ENCODE results near the gene TMCC3.
"Not testable (repeated sequence)": the region's sequence is repeated elsewhere in the genome, so short reads cannot be mapped to it uniquely, and the experiment has no call there.

Gene TMCC3, protein sequence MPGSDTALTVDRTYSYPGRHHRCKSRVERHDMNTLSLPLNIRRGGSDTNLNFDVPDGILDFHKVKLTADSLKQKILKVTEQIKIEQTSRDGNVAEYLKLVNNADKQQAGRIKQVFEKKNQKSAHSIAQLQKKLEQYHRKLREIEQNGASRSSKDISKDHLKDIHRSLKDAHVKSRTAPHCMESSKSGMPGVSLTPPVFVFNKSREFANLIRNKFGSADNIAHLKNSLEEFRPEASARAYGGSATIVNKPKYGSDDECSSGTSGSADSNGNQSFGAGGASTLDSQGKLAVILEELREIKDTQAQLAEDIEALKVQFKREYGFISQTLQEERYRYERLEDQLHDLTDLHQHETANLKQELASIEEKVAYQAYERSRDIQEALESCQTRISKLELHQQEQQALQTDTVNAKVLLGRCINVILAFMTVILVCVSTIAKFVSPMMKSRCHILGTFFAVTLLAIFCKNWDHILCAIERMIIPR

GRCh38 chr12:94650143-94651056 is at the start of gene TMCC3:
TSS of gene TMCC3 (minus strand) at chr12:94650557. CDS start at chr12:94650430, 127 bp downstream.
- no peak for DNase-seq (ENCODE audit: low read depth)

GRCh38 chr12:94699801-94700200 is 49.4 kb upstream of the TMCC3 start:
- DNase-seq (ENCODE audit: low read depth), result no peak

DNA sequence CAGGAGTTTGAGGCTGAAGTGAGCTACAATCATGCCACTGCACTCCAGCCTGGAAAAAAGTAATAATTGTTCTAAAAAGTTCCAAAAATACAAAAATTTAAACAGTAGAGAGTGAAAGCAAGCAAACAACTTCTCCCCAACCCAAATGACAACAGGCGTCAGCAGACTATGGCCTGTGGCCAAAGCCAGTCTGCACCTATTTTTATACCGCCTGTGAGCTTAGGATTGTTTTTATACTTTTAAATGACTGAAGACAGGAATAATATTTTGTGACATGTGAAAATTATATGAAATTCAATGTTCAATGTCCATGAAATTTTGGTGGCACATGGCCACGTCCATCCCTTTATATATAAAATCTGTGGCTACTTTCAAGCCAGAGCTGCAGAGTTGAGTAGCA is 48.2 kb upstream of the TMCC3 start:
- no peak for DNase-seq (ENCODE audit: low read depth)

DNA sequence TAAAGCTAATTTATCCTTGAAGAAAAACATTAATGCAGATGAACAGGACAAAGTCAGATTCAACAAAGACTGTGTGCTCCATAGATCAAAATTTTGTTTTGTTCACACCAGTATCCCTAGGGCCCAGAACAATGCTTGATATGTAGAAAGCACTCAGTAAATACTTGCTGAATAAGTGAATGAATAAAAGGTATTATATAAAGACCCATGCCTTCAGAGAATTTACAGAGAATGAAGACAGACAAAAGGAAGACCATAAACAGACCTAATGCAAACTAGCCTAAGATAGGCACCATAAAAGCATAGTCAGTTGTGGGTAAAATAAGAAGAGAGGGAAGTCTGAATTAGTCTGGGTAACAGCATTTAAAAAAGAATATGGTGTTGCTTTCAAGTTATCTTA is 47.3 kb upstream of the TMCC3 start:
- DNase-seq (ENCODE audit: low read depth), result no peak

DNA sequence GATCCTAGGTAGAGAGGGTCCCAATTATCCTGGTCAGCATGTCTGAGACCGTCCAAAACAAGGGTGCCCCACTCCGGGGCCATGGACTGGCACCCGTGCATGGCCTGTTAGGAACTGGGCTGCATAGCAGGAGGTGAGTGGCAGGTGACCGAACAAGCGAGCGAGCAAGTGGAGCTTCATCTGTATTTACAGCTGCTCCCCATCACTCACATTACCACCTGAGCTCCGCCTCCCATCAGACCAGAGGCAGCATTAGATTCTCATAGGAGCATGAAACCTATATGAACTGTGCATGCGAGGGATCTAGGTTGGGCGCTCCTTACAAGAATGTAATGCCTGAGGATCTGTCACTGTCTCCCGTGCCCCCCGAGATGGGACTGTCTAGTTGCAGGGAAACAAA is 44.4 kb upstream of the TMCC3 start:
- DNase-seq (ENCODE audit: low read depth), result no peak

GRCh38 chr12:94692826-94693225 is 42.5 kb upstream of the TMCC3 start:
- not testable (repeated sequence) for DNase-seq (ENCODE audit: low read depth)

GRCh38 chr12:94690198-94690771 is 39.9 kb upstream of the TMCC3 start:
- DNase-seq (ENCODE audit: low read depth), result peak; percentile 45

- DNase-seq (ENCODE audit: low read depth), result no peak
Observed at GRCh38 chr12:94689646-94690036, 39.3 kb upstream of the TMCC3 start.

DNA sequence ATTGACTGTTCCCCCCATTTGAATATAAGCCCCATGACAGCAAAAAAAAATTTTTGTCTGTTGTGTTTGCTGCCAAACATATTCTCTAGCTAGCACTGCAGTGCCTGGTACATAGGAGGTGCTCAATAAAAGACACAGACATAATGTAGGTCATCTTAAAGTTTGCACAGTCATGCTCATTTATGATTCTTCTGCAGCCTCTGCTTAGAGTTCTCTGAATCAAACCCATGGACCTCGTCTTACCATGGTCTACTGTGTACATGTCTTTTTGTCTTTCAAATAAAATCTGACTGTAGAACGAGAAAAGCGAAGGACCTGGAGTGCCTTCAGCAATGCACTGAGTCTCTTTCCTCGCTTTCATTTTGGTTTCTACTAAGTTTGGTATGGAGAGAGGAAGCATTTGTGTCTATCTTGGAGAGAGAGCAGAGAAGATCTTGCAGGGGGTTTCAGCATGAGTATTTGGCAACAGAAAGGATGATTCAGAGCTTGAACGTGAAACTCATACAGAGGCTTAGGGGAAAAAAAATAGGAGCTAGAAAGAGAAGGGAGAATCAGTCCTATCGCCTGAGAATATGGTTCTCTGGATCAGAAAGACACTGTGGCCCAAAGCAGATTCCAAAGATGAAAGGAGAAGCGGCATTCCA is 38.8 kb upstream of the TMCC3 start:
- peak; percentile 54 for DNase-seq (ENCODE audit: low read depth)

DNA sequence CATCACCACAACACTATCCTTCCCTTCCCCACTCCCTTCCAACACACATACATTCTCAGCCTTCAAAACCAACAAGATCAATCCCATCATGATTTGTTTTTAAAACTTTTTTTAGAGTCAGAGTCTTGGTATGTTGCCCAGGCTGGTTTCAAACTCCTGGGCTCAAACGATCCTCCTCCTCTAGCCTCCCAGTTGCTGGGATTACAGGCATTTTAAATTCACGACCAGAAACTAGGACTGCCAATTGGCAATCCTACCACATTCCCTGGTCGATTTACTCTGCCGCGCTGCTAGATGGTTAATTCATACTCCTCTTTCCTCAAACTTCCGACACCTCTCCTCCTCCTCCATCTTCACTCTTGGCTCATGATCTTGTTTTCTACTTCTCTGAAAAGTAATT is 37.5 kb upstream of the TMCC3 start:
- no peak for DNase-seq (ENCODE audit: low read depth)

- no peak for DNase-seq (ENCODE audit: low read depth)
Observed at GRCh38 chr12:94686834-94687628, 36.7 kb upstream of the TMCC3 start.

- no peak for DNase-seq (ENCODE audit: low read depth)
Observed at GRCh38 chr12:94684416-94685142, 34.2 kb upstream of the TMCC3 start.

GRCh38 chr12:94679554-94680195 is 29.3 kb upstream of the TMCC3 start:
- no peak for DNase-seq (ENCODE audit: low read depth)

DNA sequence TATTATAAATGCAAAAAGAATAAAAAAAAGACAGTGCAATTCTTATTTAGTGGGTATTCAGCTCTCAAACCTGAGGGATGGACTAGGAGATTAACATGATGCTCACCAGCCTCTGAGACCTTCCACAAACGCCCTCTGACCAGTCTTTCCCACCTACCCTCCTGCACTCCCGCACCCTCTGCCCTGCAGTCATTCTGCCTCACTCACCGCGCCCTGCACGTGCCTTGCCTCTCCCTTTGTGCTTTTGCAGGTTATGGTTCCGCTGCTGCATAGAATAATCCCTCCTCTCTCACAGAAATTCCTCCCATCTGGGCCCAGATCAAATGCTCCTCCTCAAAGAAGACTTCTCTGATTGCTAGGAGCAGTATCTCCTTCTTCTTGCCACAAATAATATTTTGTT is 28.5 kb upstream of the TMCC3 start:
- DNase-seq (ENCODE audit: low read depth), result no peak

DNA sequence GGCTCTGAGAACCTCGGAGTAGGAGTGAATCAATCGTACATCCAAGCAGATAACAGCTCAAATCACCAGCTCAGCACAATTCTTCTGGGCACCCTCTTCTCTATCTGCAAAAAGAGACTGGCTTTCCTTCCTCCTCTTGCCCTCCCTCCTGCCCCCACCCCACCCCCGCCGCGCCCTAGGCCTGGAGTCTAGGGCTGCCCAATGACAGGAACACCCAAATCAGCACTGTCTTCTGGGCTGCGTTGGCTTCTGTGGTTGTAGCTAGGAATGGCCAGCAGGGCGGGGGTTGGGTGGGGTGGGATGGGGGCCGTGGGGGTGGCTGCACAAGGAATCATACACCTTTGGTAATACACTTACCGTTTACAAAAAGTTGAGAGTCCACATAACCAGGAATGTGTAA is 28.0 kb upstream of the TMCC3 start:
- no peak for DNase-seq (ENCODE audit: low read depth)

DNA sequence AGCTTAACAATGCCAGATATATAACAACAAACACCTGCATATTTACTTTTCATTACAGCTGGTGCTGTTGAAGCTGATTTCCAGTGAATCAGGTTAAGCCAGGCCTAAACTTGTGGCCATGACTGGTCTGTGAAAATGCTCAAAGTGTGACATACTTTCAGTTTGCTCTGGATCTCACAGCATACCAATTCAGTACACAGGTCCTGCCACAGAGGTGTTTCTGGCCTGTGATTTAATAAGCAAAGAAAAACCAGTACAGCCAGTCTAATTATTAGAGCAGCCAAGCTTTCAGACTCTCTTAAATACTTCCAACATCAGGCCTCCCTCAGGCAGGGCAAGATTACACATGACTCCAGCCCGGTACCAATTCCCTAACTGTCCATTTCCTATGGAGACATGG is 27.4 kb upstream of the TMCC3 start:
- no peak for DNase-seq (ENCODE audit: low read depth)

DNA sequence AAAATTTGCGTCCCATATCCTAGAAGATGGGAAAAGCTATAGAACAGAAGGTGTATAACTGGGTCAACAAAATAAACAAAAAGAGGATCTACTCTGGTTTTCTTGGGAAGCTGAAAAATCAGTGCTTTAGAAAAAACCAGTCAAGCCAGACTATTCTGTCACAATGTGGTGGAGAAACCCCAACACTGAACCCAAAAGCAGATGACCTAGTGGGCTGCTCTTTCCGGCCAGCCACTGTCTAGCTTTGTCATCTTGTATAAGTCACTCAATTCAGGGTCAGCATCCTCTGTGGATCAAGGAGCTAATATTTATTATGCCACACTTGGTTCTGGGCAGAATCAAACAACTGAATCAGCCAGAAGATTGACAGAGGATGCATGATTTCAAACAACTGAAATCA is 26.6 kb upstream of the TMCC3 start:
- DNase-seq (ENCODE audit: low read depth), result no peak

- no peak for DNase-seq (ENCODE audit: low read depth)
Observed at GRCh38 chr12:94676031-94676641, 25.8 kb upstream of the TMCC3 start.

DNA sequence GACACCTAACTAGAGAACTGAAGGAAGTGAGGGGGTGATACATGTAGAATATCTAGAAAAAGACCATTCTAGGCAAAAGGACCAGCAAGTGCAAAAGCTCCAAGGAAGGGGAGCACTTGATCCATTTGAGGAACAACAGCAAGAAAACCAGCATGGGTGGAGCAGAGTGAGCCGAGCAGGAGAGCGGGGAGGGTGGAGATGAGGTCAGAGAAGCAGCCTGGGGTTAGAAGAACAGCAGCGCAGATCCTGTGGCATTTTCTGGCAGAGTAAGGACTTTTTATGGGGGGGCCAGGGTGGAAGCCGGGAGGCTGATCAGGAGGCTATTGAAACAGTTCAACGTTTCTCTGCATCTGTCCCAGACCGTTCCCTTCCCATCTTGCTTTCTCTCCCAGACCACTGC is 24.5 kb upstream of the TMCC3 start:
- DNase-seq (ENCODE audit: low read depth), result no peak

GRCh38 chr12:94674051-94674451 is 23.7 kb upstream of the TMCC3 start:
- no peak for DNase-seq (ENCODE audit: low read depth)
